22Rv1 (cell line): Measurements from ENCODE around the gene NCBP1.

Experiments used
- ZFX ChIP-seq: fragments of 450-650 bp; IDR thresholded peaks from 2 replicates; pipeline ENCODE4 v1.6.1; 2017; ENCODE audit warnings: antibody characterized with exemption, borderline replicate concordance
- TF ChIP-seq, protein P1 (sequence below): fragments of 450-650 bp; IDR thresholded peaks from 2 replicates; pipeline ENCODE4 v1.5.1; 2017; ENCODE audit warnings: mild to moderate bottlenecking

DNA sequence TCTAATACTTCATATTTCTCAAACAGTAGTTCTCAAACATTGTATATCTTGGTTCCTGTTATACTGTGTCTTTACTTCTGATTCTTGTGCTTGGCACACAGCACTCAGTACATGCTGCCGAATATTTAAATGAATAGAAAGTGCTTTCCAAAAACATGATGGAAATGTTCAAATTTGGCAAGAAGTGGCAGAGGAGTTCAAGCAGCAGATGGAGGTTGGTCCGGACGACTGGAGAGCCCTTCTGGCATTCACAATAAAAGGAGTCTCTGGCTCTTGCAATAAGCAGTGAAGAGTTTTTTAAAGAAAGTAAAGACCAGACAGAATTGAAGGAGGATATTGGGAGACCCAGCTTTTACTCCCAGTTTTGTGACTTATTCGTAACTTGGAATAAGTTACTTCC is 36.7 kb upstream of the NCBP1 start:
- TF ChIP-seq, protein P1, sequence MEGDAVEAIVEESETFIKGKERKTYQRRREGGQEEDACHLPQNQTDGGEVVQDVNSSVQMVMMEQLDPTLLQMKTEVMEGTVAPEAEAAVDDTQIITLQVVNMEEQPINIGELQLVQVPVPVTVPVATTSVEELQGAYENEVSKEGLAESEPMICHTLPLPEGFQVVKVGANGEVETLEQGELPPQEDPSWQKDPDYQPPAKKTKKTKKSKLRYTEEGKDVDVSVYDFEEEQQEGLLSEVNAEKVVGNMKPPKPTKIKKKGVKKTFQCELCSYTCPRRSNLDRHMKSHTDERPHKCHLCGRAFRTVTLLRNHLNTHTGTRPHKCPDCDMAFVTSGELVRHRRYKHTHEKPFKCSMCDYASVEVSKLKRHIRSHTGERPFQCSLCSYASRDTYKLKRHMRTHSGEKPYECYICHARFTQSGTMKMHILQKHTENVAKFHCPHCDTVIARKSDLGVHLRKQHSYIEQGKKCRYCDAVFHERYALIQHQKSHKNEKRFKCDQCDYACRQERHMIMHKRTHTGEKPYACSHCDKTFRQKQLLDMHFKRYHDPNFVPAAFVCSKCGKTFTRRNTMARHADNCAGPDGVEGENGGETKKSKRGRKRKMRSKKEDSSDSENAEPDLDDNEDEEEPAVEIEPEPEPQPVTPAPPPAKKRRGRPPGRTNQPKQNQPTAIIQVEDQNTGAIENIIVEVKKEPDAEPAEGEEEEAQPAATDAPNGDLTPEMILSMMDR = no peak
- no peak for TF ChIP-seq ZFX
